GM12878 (cell line): ENCODE data around the gene USP5. TPM values are rescaled to one million over a fixed set of nuclear protein-coding genes. Genes with fewer than 3 reads are reported as not detected.

Experiments
- ATAC-seq: fragments of 200-7000 bp; cut with Tn5 transposase; 3 replicates; pipeline ENCODE4 v1.9.1; 2020; ENCODE audit warnings: mild to moderate bottlenecking, moderate library complexity
- BruUV-seq: library from RNA; stranded (reverse); fragments of 400-500 nt; replicated peaks from 2 replicates; lab custom pipeline; 2021; lab: Mats Ljungman, UMichigan
- CTCF ChIA-PET: fragments of 300-600 bp; sonication (Branson Sonifier 250); formaldehyde crosslinking; extraction: SDS; loops from one replicate; lab custom pipeline; 2021; ENCODE audit warnings: inconsistent platforms; lab: Yijun Ruan, JAX
- POLR2A ChIA-PET: fragments of 350-600 bp; formaldehyde crosslinking; extraction: SDS; loops from one replicate; lab custom pipeline; 2021; ENCODE audit warnings: inconsistent platforms; lab: Charles Lee
- RAD21 ChIA-PET: fragments of 300-600 bp; sonication (Branson Sonifier 250); formaldehyde crosslinking; loops from one replicate; lab custom pipeline; 2023; ENCODE audit warnings: antibody characterized with exemption; ENCODE audit not compliant: unreplicated experiment; lab: Charles Lee
- SMC1A ChIA-PET: fragments of 300-600 bp; sonication (Branson Sonifier 250); formaldehyde crosslinking; loops from one replicate; lab custom pipeline; 2023; ENCODE audit not compliant: unreplicated experiment, uncharacterized antibody; lab: Charles Lee
- DNase-seq: peaks from one replicate; pipeline ENCODE4 v3.0.0-alpha.2; 2011; ENCODE audit warnings: low read depth, low spot score
- FAIRE-seq: peaks from 3 replicates; lab custom pipeline; 2011; peaks lifted over from hg19 to GRCh38; lab: Jason Lieb, UNC
- H2AFZ ChIP-seq: 2 replicates; pipeline ENCODE4 v1.6.0; 2011; ENCODE audit warnings: low read depth, low read length, control low read depth; ENCODE audit not compliant: control insufficient read depth
- H3K27ac ChIP-seq: 2 replicates; pipeline ENCODE4 v1.5.1; 2011; ENCODE audit warnings: control low read depth; ENCODE audit not compliant: control insufficient read depth, insufficient read depth
- H3K27me3 ChIP-seq, 2 experiments: replicated peaks in 1 of 2; 2 replicates each; pipeline versions ENCODE4 v1.6.0 to v1.6.1; 2011; ENCODE audit warnings: low read length in 1 of 2; ENCODE audit not compliant: control insufficient read depth in 2 of 2, insufficient read depth in 2 of 2
- H3K36me3 ChIP-seq, 2 experiments: 2 replicates each; pipeline ENCODE4 v1.5.1; 2011; ENCODE audit warnings: low read length in 1 of 2; ENCODE audit not compliant: control insufficient read depth in 2 of 2, insufficient read depth in 2 of 2
- H3K4me1 ChIP-seq: 2 replicates; pipeline ENCODE4 v1.6.1; 2011; ENCODE audit warnings: mild to moderate bottlenecking, low read length, moderate library complexity, mixed read lengths; ENCODE audit not compliant: control insufficient read depth, insufficient read depth
- H3K4me2 ChIP-seq: 2 replicates; pipeline ENCODE4 v1.6.0; 2011; ENCODE audit warnings: control low read depth; ENCODE audit not compliant: control insufficient read depth, insufficient read depth
- H3K4me3 ChIP-seq: fragments of 200-600 bp; sonication (generic); 2 replicates; pipeline ENCODE4 v1.5.1; 2016
- H3K79me2 ChIP-seq: 2 replicates; pipeline ENCODE4 v1.6.0; 2011; ENCODE audit warnings: low read length; ENCODE audit not compliant: control insufficient read depth, insufficient read depth
- H3K9ac ChIP-seq: 2 replicates; pipeline ENCODE4 v1.8.0; 2011; ENCODE audit warnings: low read length, control low read depth, mixed read lengths; ENCODE audit not compliant: control insufficient read depth, insufficient read depth
- H3K9me3 ChIP-seq: replicated peaks from 3 replicates; pipeline ENCODE4 v1.5.1; 2011; ENCODE audit warnings: mild to moderate bottlenecking, low read length; ENCODE audit not compliant: control insufficient read depth, insufficient read depth
- H4K20me1 ChIP-seq: 2 replicates; pipeline ENCODE4 v1.6.0; 2011; ENCODE audit not compliant: control insufficient read depth, insufficient read depth
- BACH1 ChIP-seq: fragments of 450-650 bp; IDR thresholded peaks from 2 replicates; pipeline ENCODE4 v1.6.1; 2017; ENCODE audit warnings: mild to moderate bottlenecking, borderline replicate concordance
- HDGF ChIP-seq: fragments of 450-650 bp; IDR thresholded peaks from 2 replicates; pipeline ENCODE4 v1.6.1; 2016; ENCODE audit warnings: antibody characterized with exemption
- IKZF1 ChIP-seq: fragments of 450-650 bp; conservative IDR thresholded peaks from 2 replicates; pipeline ENCODE4 v1.6.1; 2017; ENCODE audit warnings: antibody characterized with exemption, mild to moderate bottlenecking
- MXI1 ChIP-seq: fragments of 150-350 bp; IDR thresholded peaks from 2 replicates; pipeline ENCODE4 v1.6.1; 2011; ENCODE audit warnings: low read depth, mild to moderate bottlenecking, inconsistent platforms, low read length, improper control_type of control experiment
- PML ChIP-seq: IDR thresholded peaks from 2 replicates; pipeline ENCODE4 v1.6.1; 2012; ENCODE audit warnings: low read length, inconsistent platforms
- POLR2A ChIP-seq: IDR thresholded peaks from 2 replicates; pipeline ENCODE4 v1.6.1; 2011; ENCODE audit warnings: low read depth, mild to moderate bottlenecking, low read length
- POLR2AphosphoS2 ChIP-seq: IDR thresholded peaks from 2 replicates; pipeline ENCODE4 v1.6.1; 2011; ENCODE audit warnings: low read depth, mild to moderate bottlenecking, low read length, improper control_type of control experiment, moderate library complexity
- POLR2AphosphoS5 ChIP-seq: IDR thresholded peaks from 2 replicates; pipeline ENCODE4 v1.6.1; 2011; ENCODE audit warnings: mild to moderate bottlenecking, low read length, inconsistent platforms
- POU2F2 ChIP-seq: IDR thresholded peaks from 3 replicates; pipeline ENCODE4 v1.6.1; 2011; ENCODE audit warnings: low read depth, mild to moderate bottlenecking, low read length, borderline replicate concordance
- WGBS: methylation state at CpG from one replicate; pipeline ENCODE4 v1.1.6; 2016; ENCODE audit warnings: low lambda C conversion rate; ENCODE audit not compliant: insufficient replicate concordance, insufficient coverage; ENCODE audit errors: missing lambda C conversion rate; 5-methylcytosine and 5-hydroxymethylcytosine counted together
- in situ Hi-C: fragments of 300-500 bp; cut with MboI; formaldehyde crosslinking; loops from 9 replicates; pipeline ENCODE4 v1.14.3; 2018; ENCODE audit warnings: mixed read lengths
- intact Hi-C: fragments of 100-400 bp; cut with micrococcal nuclease; formaldehyde crosslinking; loops from one replicate; pipeline ENCODE4 v1.14.2; 2022; ENCODE audit not compliant: unreplicated experiment
- polyA plus RNA-seq, 11 experiments: library from polyadenylated mRNA; depleted of rRNA in 4 of 11; unstranded in 6 of 11; stranded (reverse) in 5 of 11; fragments of >200 nt; fragmentation: Nextera tagmentation in 4 of 11; fragmentation: Illumina TruSeq in 1 of 11; extraction: Ambion mirVana in 4 of 11; extraction: Trizol in 1 of 11; gene quantifications; 1 replicate in 1 of 11; 2 replicates in 10 of 11; pipeline versions ENCODE4 v1.2.1 to v1.2.3, GENCODE V29; 2011 to 2016; ENCODE audit warnings: inconsistent platforms in 2 of 11, missing spikeins in 2 of 11, low read depth in 1 of 11
- total RNA-seq, 4 experiments: library from RNA; depleted of rRNA in 3 of 4; stranded (reverse); fragments of >200 nt in 3 of 4; fragmentation: Illumina TruSeq in 1 of 4; extraction: Trizol in 1 of 4; gene quantifications; 2 replicates each; pipeline versions ENCODE4 v1.2.1 to v1.2.3, GENCODE V29; 2013 to 2021
- TF ChIP-seq, protein P1 (sequence below): fragments of 450-650 bp; IDR thresholded peaks from 2 replicates; pipeline ENCODE4 v1.6.1; 2014; ENCODE audit warnings: mild to moderate bottlenecking
- TF ChIP-seq, protein P2 (sequence below): fragments of 450-650 bp; IDR thresholded peaks from 2 replicates; pipeline ENCODE4 v1.6.1; 2018; ENCODE audit warnings: mild to moderate bottlenecking, low read depth, moderate library complexity; ENCODE audit not compliant: partially characterized antibody
- TF ChIP-seq, protein P3 (sequence below): IDR thresholded peaks from 2 replicates; pipeline ENCODE4 v1.6.1; 2011; ENCODE audit warnings: borderline replicate concordance, low read depth, mild to moderate bottlenecking, moderate library complexity, low read length; ENCODE audit not compliant: insufficient read depth, poor library complexity, severe bottlenecking

Gene USP5
- total and polyA plus RNA-seq, 10 of the 15 experiments (the other 5 are each of a cell fraction or from before 2014, with no cell fraction given): 2.5 to 124 (median 74.6) TPM

DNA sequence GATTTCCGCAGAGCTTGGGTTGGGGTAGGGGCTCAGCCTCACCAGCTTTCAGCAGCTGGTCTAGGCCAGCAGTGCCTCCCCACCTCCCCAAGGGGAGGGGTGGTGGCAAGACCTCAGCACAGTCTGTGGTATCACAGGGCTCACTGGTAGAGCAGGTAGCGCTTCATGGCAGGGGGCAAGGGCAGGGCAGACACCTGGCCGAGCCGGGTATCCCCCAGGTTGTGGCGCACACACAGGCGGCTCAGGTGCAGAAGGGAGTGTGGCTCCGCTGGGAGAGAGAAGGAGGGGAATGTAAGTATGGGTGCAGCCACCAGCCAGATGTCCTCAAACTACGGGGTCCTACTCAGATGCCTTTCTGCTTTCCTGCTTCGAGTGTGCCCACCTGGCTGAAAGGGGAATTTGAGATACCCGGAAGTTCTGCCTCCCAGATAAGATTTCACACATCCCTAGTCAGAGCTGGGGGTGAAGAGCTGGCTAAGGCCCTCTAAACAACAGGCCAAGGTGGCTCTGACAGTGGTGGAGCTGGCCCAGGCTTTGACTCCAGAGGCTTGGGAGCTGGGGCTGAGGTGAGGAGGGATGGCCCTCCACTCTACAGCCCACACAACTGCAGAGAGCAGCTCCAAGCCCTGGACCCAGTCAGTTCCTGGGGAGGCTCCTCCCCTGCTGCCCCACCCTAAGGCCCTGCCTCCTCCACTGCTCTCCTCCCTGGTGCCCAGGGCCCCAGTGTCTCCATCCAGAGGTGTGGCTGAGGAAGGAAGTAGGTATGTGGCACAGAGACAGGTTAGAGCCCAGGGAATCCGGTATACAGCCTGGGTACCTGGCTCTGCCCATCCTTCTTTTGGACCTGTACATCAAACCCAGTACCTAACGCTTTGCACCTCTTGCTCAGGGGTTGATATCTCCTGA is 19.4 kb downstream of the USP5 start:
- Histone ChIP-seq H3K27me3 (no peaks in the 10 kb centered on the region), H3K9ac (peak overlapping the region; percentile 22; the same call in 1 of the 2 replicates), H3K4me2 (peak overlapping the region; percentile 100), H3K9me3 (no peaks in the 10 kb centered on the region), H4K20me1 (peaks cover 16% of the 10 kb centered on the region), H3K79me2 (peaks cover 42% of the 10 kb centered on the region), H3K4me3 (peak overlapping the region; percentile 35; the same call in 1 of the 2 replicates)
- SMC1A ChIA-PET: interaction anchor here (1.2 to 4.5 kb wide), 4 partner anchors 19 to 118 kb away, joined by 3 to 41 read pairs (median 20); partner anchors contain the start of genes C12orf57, CDCA3, MLF2 and RNU7-1
- no TSS peak for BruUV-seq
- DNase-seq (no peak), ATAC-seq (peak; percentile 6)
- intact Hi-C loops: no loop called here
- TF ChIP-seq, protein P1, sequence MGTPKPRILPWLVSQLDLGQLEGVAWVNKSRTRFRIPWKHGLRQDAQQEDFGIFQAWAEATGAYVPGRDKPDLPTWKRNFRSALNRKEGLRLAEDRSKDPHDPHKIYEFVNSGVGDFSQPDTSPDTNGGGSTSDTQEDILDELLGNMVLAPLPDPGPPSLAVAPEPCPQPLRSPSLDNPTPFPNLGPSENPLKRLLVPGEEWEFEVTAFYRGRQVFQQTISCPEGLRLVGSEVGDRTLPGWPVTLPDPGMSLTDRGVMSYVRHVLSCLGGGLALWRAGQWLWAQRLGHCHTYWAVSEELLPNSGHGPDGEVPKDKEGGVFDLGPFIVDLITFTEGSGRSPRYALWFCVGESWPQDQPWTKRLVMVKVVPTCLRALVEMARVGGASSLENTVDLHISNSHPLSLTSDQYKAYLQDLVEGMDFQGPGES: no peak
- TF ChIP-seq, protein P2, sequence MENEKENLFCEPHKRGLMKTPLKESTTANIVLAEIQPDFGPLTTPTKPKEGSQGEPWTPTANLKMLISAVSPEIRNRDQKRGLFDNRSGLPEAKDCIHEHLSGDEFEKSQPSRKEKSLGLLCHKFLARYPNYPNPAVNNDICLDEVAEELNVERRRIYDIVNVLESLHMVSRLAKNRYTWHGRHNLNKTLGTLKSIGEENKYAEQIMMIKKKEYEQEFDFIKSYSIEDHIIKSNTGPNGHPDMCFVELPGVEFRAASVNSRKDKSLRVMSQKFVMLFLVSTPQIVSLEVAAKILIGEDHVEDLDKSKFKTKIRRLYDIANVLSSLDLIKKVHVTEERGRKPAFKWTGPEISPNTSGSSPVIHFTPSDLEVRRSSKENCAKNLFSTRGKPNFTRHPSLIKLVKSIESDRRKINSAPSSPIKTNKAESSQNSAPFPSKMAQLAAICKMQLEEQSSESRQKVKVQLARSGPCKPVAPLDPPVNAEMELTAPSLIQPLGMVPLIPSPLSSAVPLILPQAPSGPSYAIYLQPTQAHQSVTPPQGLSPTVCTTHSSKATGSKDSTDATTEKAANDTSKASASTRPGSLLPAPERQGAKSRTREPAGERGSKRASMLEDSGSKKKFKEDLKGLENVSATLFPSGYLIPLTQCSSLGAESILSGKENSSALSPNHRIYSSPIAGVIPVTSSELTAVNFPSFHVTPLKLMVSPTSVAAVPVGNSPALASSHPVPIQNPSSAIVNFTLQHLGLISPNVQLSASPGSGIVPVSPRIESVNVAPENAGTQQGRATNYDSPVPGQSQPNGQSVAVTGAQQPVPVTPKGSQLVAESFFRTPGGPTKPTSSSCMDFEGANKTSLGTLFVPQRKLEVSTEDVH: peak; percentile 17
- TF ChIP-seq POU2F2 (peak; percentile 14; the same call in 1 of the 3 replicates), POLR2AphosphoS5 (peak; percentile 30; the same call in 1 of the 2 replicates), POLR2AphosphoS2 (peak; percentile 93), IKZF1 (no peak), MXI1 (no peak), PML (0 out of 2 replicates have a peak, but pooled peaks have one; percentile 21), POLR2A (peak; percentile 56; the same call in 1 of the 2 replicates), HDGF (0 out of 2 replicates have a peak, but pooled peaks have one; percentile 15), BACH1 (peak; percentile 42; the same call in 1 of the 2 replicates)
- TF ChIP-seq, protein P3, sequence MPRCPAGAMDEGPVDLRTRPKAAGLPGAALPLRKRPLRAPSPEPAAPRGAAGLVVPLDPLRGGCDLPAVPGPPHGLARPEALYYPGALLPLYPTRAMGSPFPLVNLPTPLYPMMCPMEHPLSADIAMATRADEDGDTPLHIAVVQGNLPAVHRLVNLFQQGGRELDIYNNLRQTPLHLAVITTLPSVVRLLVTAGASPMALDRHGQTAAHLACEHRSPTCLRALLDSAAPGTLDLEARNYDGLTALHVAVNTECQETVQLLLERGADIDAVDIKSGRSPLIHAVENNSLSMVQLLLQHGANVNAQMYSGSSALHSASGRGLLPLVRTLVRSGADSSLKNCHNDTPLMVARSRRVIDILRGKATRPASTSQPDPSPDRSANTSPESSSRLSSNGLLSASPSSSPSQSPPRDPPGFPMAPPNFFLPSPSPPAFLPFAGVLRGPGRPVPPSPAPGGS: peak; percentile 21
- TF ChIP-seq, all 136 proteins: peak for 9
- FAIRE-seq: no peak
- peaks cover 35% of the 10 kb centered on the region for H3K4me1 ChIP-seq
- WGBS: 55% methylated on average over 12 of the region's 12 CpGs
- in situ Hi-C loops: no loop called here
- ChIA-PET CTCF (interaction anchor here (0.7 to 9.5 kb wide), 20 partner anchors 10 to 241 kb away, joined by 3 to 173 read pairs (median 10); partner anchors contain the start of genes C1R, CDCA3, COPS7A and ENO2), POLR2A (interaction anchor here (0.6 to 5.0 kb wide), 6 partner anchors 10 to 259 kb away, joined by 3 to 52 read pairs (median 4); partner anchors contain the start of genes CDCA3 and USP5), RAD21 (interaction anchor here (1.1 to 5.3 kb wide), 6 partner anchors 19 to 118 kb away, joined by 3 to 41 read pairs (median 7); partner anchors contain the start of genes CDCA3, LRRC23, MLF2 and USP5)
- no peak overlapping the region; the same call in 1 of the 2 replicates for H3K27ac ChIP-seq
- peaks cover 20 to 28% of the 10 kb centered on the region in 2 experiments for H3K36me3 ChIP-seq
- H2AFZ ChIP-seq: no peak overlapping the region
